HepG2 (cell line): ENCODE results near the gene PRKAR2A. TPM values are rescaled to one million over a fixed set of nuclear protein-coding genes. Genes with fewer than 3 reads are reported as not detected.

Experiments
- ATAC-seq: fragments of 200-7000 bp; cut with Tn5 transposase; 3 replicates; pipeline ENCODE4 v1.9.1; 2020; ENCODE audit warnings: mild to moderate bottlenecking, moderate library complexity
- BruUV-seq: library from RNA; stranded (reverse); fragments of 400-500 nt; replicated peaks from 2 replicates; lab custom pipeline; 2021; lab: Mats Ljungman, UMichigan
- CTCF ChIA-PET: fragments of 300-600 bp; formaldehyde crosslinking; extraction: SDS; loops from one replicate; lab custom pipeline; 2021; ENCODE audit warnings: low total read pairs, inconsistent platforms, low intra/inter-chr PET ratio; lab: Yijun Ruan, JAX
- POLR2A ChIA-PET: fragments of 350-600 bp; sonication (Branson Sonifier 250); formaldehyde crosslinking; loops from one replicate; lab custom pipeline; 2020; ENCODE audit warnings: antibody characterized with exemption, inconsistent platforms; lab: Yijun Ruan, JAX
- DNase-seq: peaks from one replicate; pipeline ENCODE4 v3.0.0-alpha.2; 2015; ENCODE audit warnings: low spot score
- FAIRE-seq: peaks from 3 replicates; lab custom pipeline; 2011; peaks lifted over from hg19 to GRCh38; lab: Jason Lieb, UNC
- H2AFZ ChIP-seq: one replicate; pipeline ENCODE4 v1.6.1; 2011; ENCODE audit warnings: low read length, inconsistent platforms
- H3K27ac ChIP-seq: fragments of 300-600 bp; 3 replicates; pipeline ENCODE4 v1.8.0; 2011; ENCODE audit warnings: mixed run types, mild to moderate bottlenecking, mixed read lengths, low read length, inconsistent platforms; ENCODE audit not compliant: insufficient read depth; ENCODE audit errors: extremely low read length
- H3K27me3 ChIP-seq, 2 experiments: fragments of 200-600 bp in 1 of 2; 2 replicates in 1 of 2; 3 replicates in 1 of 2; pipeline versions ENCODE4 v1.6.0 to v1.8.0; 2011; ENCODE audit warnings: low read length in 2 of 2, mild to moderate bottlenecking in 2 of 2, moderate library complexity in 2 of 2, inconsistent platforms in 1 of 2; ENCODE audit not compliant: insufficient read depth in 2 of 2, control insufficient read depth in 1 of 2
- H3K36me3 ChIP-seq, 2 experiments: fragments of 200-600 bp in 1 of 2; replicated peaks in 1 of 2; 2 replicates in 1 of 2; 3 replicates in 1 of 2; pipeline versions ENCODE4 v1.5.1 to v1.8.0; 2011; ENCODE audit warnings: low read length in 2 of 2, inconsistent platforms in 1 of 2; ENCODE audit not compliant: insufficient read depth in 2 of 2, control insufficient read depth in 1 of 2
- H3K4me1 ChIP-seq: 2 replicates; pipeline ENCODE4 v1.5.1; 2012; ENCODE audit warnings: low read length, inconsistent platforms; ENCODE audit not compliant: insufficient read depth
- H3K4me2 ChIP-seq: 2 replicates; pipeline ENCODE4 v1.6.0; 2011; ENCODE audit warnings: low read depth, low read length, inconsistent platforms
- H3K4me3 ChIP-seq, 3 experiments: fragments of 200-600 bp in 1 of 3; sonication (generic), shearing (Covaris generic) in 1 of 3; replicated peaks in 1 of 3; 2 replicates each; pipeline ENCODE4 v1.5.1; 2011 to 2016; ENCODE audit warnings: low read length in 3 of 3, inconsistent platforms in 2 of 3, low read depth in 2 of 3, mild to moderate bottlenecking in 2 of 3, control low read depth in 1 of 3, mixed read lengths in 1 of 3; ENCODE audit not compliant: insufficient read depth in 1 of 3
- H3K79me2 ChIP-seq: one replicate; pipeline ENCODE4 v1.6.1; 2011; ENCODE audit warnings: low read length, inconsistent platforms; ENCODE audit not compliant: insufficient read depth
- H3K9ac ChIP-seq: 2 replicates; pipeline ENCODE4 v1.6.0; 2011; ENCODE audit warnings: mild to moderate bottlenecking, low read depth, low read length, inconsistent platforms; ENCODE audit not compliant: insufficient read depth
- H3K9me3 ChIP-seq: 2 replicates; pipeline ENCODE4 v1.5.1; 2012; ENCODE audit warnings: mild to moderate bottlenecking, low read length
- H4K20me1 ChIP-seq: 2 replicates; pipeline ENCODE4 v1.6.0; 2011; ENCODE audit warnings: inconsistent platforms, mild to moderate bottlenecking, low read length, moderate library complexity; ENCODE audit not compliant: insufficient read depth
- ZNF121 ChIP-seq: sonication (generic); formaldehyde crosslinking; IDR thresholded peaks from 2 replicates; pipeline ENCODE4 v1.5.0; 2020; ENCODE audit warnings: mild to moderate bottlenecking, missing genetic modification reagents
- WGBS: methylation state at CpG from one replicate; pipeline ENCODE4 v1.1.6; 2017; ENCODE audit warnings: low lambda C conversion rate; 5-methylcytosine and 5-hydroxymethylcytosine counted together
- in situ Hi-C: cut with HindIII; loops from 2 replicates; pipeline ENCODE4 v1.10.0; 2017; ENCODE audit warnings: low pct_unique_long_range_greater_than_20kb; ENCODE audit not compliant: extremely low pct_ligation_motif_present
- intact Hi-C: fragments of 100-400 bp; cut with micrococcal nuclease; formaldehyde crosslinking; loops from one replicate; pipeline ENCODE4 v1.10.0; 2022; ENCODE audit not compliant: unreplicated experiment
- polyA plus RNA-seq, 8 experiments: library from polyadenylated mRNA; depleted of rRNA in 3 of 8; stranded (reverse) in 7 of 8; unstranded in 1 of 8; fragments of >200 nt; fragmentation: Illumina TruSeq in 4 of 8; extraction: Trizol in 4 of 8; gene quantifications; 2 replicates each; pipeline versions ENCODE4 v1.2.1 to v1.2.3, GENCODE V29; 2011 to 2016; ENCODE audit warnings: low read depth in 4 of 8, missing spikeins in 1 of 8, mixed read lengths in 1 of 8; ENCODE audit not compliant: insufficient read depth in 1 of 8
- total RNA-seq, 5 experiments: library from RNA; depleted of rRNA; stranded (reverse); fragments of >200 nt; fragmentation: Illumina TruSeq; extraction: Trizol; gene quantifications; 2 replicates each; pipeline ENCODE4 v1.2.3, GENCODE V29; 2016; ENCODE audit warnings: low read depth in 1 of 5
- TF ChIP-seq, protein P1 (sequence below): sonication (generic); formaldehyde crosslinking; IDR thresholded peaks from 2 replicates; pipeline ENCODE4 v1.5.0; 2020; ENCODE audit warnings: missing genetic modification reagents
- TF ChIP-seq, protein P2 (sequence below): sonication (generic); formaldehyde crosslinking; IDR thresholded peaks from 2 replicates; pipeline ENCODE4 v1.5.0; 2020; ENCODE audit warnings: mild to moderate bottlenecking, missing genetic modification reagents
- TF ChIP-seq, protein P3 (sequence below): sonication (generic); formaldehyde crosslinking; IDR thresholded peaks from 2 replicates; pipeline ENCODE4 v1.5.0; 2020; ENCODE audit warnings: mild to moderate bottlenecking, missing genetic modification reagents

PRKAR2A gene
- total and polyA plus RNA-seq, 2 of the 13 experiments (the other 11 are each of a cell fraction or from before 2014, with no cell fraction given), result 11.8 to 29.2 TPM

DNA sequence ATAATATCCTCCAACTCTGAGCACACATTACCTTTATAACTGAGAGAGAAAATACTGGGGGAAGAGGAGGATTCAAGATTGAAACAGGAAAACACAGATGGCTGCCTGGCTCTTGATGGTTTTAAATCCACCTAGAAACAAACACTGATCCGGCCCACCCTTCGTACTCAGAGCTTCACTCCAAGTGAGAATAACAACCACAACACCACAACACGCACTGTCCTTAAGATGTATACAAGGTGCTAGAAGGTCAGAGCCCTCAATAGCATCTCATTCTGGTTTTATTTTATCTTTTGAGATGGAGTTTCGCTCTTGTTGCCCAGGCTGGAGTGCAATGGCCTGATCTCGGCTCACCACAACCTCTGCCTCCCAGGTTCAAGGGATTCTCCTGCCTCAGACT is 140.5 kb downstream of the PRKAR2A start (continued):
- TF ChIP-seq, protein P1, sequence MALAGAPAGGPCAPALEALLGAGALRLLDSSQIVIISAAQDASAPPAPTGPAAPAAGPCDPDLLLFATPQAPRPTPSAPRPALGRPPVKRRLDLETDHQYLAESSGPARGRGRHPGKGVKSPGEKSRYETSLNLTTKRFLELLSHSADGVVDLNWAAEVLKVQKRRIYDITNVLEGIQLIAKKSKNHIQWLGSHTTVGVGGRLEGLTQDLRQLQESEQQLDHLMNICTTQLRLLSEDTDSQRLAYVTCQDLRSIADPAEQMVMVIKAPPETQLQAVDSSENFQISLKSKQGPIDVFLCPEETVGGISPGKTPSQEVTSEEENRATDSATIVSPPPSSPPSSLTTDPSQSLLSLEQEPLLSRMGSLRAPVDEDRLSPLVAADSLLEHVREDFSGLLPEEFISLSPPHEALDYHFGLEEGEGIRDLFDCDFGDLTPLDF (CRISPR knock-in tag), result no peak
- TF ChIP-seq, all 625 proteins: peak for 0

DNA sequence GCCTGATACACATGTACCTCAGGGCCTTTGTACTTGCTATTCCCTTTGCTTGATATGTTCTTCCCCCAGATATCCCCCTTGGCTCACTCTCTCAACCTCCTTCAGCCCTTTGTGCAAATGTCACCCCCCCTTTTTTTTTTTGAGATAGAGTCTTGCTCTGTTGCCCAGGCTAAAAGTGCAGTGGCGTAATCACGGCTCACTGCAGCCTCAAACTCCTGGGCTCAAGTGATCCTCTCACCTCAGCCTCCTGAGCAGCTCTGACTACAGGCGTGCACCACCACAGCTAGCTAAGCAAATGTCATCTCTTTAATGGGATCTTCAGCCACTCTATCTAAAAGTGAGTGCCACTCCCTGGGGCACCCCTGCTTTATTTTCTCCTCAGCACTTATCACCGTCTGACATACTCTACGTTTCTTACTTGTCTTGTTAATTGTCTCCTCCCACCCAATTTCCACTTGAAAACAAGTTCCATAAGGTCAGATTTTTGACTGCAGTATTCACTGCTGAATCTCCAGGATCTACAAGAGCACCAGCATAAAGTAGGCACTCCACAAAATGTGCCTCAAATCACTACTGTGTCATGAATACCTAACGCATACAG is 145.3 kb downstream of the PRKAR2A start:
- ATAC-seq, result no peak
- TF ChIP-seq, protein P2, sequence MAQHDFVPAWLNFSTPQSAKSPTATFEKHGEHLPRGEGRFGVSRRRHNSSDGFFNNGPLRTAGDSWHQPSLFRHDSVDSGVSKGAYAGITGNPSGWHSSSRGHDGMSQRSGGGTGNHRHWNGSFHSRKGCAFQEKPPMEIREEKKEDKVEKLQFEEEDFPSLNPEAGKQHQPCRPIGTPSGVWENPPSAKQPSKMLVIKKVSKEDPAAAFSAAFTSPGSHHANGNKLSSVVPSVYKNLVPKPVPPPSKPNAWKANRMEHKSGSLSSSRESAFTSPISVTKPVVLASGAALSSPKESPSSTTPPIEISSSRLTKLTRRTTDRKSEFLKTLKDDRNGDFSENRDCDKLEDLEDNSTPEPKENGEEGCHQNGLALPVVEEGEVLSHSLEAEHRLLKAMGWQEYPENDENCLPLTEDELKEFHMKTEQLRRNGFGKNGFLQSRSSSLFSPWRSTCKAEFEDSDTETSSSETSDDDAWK, result no peak
- TF ChIP-seq, protein P3, sequence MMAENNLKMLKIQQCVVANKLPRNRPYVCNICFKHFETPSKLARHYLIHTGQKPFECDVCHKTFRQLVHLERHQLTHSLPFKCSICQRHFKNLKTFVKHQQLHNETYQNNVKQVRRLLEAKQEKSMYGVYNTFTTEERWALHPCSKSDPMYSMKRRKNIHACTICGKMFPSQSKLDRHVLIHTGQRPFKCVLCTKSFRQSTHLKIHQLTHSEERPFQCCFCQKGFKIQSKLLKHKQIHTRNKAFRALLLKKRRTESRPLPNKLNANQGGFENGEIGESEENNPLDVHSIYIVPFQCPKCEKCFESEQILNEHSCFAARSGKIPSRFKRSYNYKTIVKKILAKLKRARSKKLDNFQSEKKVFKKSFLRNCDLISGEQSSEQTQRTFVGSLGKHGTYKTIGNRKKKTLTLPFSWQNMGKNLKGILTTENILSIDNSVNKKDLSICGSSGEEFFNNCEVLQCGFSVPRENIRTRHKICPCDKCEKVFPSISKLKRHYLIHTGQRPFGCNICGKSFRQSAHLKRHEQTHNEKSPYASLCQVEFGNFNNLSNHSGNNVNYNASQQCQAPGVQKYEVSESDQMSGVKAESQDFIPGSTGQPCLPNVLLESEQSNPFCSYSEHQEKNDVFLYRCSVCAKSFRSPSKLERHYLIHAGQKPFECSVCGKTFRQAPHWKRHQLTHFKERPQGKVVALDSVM (CRISPR knock-in tag), result peak; percentile 63; the same call in 1 of the 2 replicates
- TF ChIP-seq ZNF121 (CRISPR knock-in tag), result peak; percentile 88
- TF ChIP-seq, all 625 proteins: peak for 2
- 95% methylated on average over 6 of the region's 6 CpGs for WGBS
- H3K27ac ChIP-seq, result no peak overlapping the region
- H3K9ac ChIP-seq, result no peak overlapping the region
- H3K36me3 ChIP-seq, result peaks cover 9 to 39% of the 10 kb centered on the region in 2 experiments
- H3K27me3 ChIP-seq, result no peaks in the 10 kb centered on the region
- no peak overlapping the region for H2AFZ ChIP-seq
- H3K9me3 ChIP-seq, result no peaks in the 10 kb centered on the region
- H3K4me3 ChIP-seq, result no peak overlapping the region
- ChIA-PET POLR2A (no interaction called here), CTCF (no interaction called here)
- no TSS peak for BruUV-seq
- FAIRE-seq (no peak), DNase-seq (no peak)
- no peaks in the 10 kb centered on the region for H3K4me1 ChIP-seq
- in situ Hi-C loops, result no loop called here
- H3K4me2 ChIP-seq, result no peak overlapping the region
- H3K79me2 ChIP-seq, result peaks cover 83% of the 10 kb centered on the region
- intact Hi-C loops, result no loop called here
- H4K20me1 ChIP-seq, result peaks cover 68% of the 10 kb centered on the region
